Cerebellar nuclear complex (tissue), 1 donor: ENCODE results near the gene KMT2C.
"Not testable (repeated sequence)": the region's sequence is repeated elsewhere in the genome, so short reads cannot be mapped to it uniquely, and the experiment has no call there.

ENCODE experiments used
- DNase-seq, 2 experiments: peaks; one replicate each; lab custom pipeline; 2025; lab: John Stamatoyannopoulos, UW

Gene KMT2C

DNA sequence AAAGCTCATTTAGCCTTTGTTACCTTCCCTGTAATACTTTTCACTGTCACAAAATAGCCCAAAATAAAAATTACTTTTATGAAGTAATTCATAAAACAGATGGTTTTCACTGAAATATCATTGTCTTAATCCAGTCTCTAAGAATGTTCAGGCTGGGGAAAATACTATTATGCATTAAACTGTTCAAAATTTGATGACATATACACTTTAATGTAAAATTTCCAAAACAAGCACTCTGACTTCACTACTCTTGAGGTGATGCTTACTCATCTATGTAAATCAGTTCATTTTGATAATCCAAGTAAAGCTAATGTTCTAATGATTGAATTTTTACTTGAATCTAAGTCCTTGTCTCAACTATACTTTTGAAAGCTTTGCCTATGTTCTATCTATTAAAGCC, 127.9 kb downstream of the KMT2C start:
- DNase-seq, result no peak

DNA sequence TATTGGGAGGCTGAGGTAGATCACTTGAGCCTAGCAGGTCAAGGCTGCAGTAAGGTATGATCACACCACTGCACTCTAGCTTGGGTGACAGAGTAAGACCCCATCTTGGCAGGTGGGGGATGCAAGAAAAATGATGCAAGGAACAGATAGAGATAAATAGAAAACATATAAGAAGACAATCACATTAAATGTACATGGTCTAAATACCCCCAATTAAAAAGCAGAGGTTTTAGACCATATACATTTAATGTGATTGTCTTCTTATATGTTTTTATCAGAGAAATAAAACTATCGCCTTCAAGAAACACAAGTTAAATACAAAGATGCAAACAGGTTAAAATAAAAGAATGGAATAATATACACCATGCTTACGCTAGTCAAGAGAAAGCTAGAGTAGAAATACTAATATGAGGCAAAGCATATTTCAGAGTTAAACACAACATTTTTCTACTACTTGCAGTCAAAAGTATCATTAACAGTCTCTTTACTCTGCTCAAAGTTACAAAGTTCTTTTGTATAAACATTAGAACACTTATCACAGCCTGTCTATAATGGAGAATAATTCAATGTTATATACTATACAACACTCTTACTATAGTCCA, 136.2 kb downstream of the KMT2C start:
- not testable (repeated sequence) for DNase-seq

DNA sequence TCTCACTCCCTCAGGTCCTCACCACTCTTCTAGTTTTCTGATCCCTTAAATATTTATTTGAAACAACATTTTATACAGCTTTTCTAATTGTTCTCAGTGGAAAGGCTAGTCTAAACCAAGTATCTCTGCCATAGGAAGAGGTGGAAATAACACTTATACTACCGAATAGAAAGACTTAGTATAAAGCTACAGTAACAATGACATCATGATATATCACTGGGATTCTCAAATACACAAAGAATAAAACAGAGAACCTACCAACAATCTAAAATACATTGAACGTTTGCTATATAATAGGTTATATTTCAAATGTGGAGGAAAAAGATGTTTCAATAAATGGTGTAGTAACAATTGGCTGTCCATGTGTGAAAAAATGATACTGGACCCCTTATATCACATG, 142.9 kb downstream of the KMT2C start:
- no peak for DNase-seq

DNA sequence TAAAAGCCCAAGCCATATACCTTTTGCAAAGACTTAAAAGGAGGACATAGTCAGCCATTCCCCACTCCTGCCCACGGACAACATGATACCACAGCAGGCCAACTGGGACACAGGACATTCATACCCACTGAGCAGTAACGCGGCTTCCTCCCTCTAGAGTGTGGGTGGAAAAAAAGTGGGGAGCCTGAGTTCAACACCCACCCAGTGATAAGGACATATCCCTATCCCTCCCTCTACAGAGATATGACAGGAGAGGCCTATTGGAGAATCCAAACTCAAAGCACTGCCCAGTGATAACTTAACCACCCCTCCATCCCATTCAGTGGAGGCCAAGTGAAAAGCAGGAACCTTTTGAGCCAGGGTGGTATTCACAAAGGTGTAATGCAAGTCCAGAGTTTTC, 148.8 kb downstream of the KMT2C start:
- not testable (repeated sequence) for DNase-seq

DNA sequence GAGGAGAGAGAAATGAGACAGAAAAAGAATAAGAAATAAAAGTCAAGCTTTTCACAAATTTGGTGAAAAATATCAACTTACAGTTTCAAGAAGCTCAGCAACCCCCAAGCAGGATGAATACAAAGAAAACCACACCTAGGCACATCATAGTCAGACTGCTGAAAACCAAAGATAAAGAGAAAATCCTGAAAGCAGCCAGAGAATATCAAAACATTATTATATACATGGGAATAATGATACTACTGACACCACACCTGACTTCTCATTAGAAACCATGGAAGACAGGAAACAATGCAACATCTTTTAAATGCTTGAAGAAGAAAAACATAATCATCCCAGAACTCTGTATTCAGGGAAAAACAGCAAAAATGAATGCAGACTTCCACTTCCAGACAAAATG, 149.6 kb downstream of the KMT2C start:
- DNase-seq, result not testable (repeated sequence)

DNA sequence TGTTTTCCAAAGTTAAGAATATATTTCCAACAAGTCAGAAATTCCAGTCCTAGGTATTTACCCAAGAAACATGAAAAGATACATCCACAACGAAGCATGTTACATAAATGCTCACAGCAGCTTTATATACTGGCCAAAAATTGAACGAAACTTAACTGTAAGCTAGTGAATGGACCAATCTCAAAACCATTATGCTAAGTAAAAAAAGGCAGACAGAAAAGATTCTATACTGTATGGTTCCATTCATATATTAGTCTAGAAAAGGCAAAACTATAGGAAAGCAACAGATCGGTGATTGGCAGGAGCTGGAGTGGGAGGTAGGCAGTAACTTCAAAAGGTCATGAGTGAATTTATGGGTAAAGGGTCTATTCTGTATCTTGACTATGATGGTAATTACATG, 150.8 kb downstream of the KMT2C start:
- DNase-seq, result not testable (repeated sequence)

DNA sequence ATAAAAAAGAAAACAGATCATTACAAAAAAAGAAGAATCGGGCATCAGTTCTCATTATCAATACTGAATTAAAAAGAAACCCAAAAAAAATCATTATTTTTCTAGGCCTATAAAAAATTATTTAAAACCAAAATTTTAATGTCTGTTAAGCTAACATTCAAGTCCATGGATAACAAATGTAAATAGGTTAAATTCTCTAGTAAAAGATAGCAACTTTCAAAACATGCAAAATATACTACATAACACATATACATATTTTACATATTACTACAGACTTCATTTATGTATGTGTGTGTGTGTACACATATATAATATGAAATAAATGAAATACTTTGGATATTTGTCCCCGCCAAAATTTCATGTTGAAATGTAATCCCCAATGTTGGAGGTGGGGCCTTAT, 158.1 kb downstream of the KMT2C start:
- DNase-seq, result not testable (repeated sequence)

DNA sequence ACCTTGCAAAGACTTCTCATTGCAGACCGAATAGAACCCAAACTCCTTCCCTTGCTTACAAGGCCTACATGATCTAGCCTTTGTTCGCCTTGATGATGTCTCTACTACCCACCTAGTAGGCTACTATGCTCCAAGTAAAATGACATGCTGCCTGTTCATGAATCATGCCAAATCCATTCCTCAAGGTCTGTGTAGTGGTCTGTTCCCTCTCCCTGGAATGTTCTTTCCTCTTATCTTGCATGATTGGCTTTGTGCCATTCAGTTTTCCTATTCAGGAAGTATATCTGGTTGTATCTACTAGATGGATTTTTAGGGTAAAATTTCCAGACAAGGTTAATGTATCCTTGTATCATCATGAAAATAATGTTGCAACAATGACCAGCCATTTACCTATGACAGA, 165.4 kb downstream of the KMT2C start:
- DNase-seq, result not testable (repeated sequence)

DNA sequence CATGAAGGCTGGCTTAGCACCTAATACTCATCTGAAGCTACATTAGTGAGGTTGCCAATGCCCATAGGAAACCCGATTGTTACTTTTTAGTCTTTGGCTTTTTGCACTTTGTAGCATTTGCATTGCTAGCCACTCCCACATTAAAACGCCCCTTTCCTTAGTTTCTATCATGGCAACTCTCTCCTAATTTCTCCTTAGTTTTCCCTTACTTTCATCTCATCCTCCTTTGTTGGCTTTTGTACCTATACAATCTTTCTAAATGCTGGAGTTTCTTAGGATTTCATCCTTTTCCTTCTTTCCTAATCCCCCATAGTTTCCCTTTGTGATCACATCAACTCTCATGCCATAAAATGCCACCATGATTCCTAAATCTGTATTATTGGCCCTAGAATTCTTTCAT, 168.9 kb downstream of the KMT2C start:
- DNase-seq, result not testable (repeated sequence)

DNA sequence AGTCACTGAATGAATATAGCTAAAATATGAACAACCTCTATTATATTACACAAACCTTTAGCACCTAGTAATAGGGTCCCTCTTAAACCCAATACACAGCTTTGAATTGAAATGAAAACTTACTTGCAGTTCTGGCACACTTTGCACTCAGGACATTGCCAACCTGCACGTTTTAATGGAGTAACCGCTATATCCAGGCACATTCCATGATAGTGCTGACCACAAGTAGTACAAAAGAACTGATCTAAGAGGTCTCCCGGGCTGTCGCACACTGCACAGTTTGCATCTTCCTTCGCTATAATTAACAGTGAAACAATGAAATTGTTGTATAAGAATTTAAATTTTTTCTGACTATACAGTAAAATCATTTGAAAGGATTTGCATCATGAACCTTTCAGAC, 170.9 kb downstream of the KMT2C start:
- not testable (repeated sequence) for DNase-seq

DNA sequence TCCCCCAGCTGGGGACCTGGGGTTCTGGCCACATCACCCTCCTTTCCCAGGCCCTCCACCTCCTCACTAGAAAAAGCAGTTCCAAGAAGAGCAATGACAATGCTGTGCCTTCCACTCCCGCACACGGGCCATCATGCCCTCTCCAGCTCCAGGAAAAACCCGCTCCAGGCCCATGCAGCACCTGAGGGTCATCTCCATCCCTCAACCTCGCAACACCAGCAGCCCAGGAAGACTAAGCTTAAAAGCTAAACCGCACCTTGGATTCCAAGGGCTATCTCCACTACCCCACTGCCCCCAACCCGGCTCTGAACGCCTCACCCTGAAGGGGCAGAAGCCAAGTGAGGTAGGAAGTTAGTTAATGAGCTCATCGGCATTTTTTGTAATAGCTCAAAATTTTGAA, 173.7 kb downstream of the KMT2C start:
- DNase-seq, result not testable (repeated sequence)

DNA sequence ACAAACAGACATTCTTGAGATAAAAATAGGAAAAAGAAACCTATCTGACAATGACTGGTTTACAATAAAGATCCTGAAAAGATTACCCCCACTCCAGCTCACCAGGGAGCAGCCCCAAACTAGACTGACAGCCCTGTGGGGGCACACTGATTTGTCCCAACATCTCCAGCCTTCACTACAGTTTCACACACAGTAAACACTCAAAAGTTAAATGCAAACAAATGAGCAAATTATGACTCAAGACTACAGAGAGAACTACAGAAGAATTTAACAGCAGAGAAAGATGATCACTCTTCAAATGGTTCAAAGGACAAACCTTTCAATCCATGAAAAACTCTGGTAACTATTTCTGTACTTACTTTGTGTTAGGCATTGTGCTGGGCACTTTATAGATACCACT, 176.2 kb downstream of the KMT2C start:
- not testable (repeated sequence) for DNase-seq

DNA sequence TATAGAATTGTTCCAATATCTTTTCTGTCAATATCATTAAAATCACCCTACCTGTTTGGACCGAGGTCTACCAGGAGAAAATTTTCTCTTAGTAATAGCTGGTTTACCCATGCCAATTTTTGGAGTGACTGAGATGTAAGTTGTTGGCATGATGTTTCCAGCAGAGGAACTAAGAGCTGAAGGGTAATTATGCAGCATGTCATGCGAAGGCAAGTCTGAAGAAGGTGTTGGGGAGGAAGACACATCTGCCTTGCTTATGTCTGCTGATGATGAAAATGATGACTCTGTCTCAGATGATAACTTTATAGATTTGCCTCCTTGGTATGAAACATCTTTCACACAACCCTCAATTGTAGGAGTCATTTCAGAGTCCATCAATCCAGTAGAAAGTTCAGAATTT, 188.0 kb downstream of the KMT2C start:
- not testable (repeated sequence) for DNase-seq

DNA sequence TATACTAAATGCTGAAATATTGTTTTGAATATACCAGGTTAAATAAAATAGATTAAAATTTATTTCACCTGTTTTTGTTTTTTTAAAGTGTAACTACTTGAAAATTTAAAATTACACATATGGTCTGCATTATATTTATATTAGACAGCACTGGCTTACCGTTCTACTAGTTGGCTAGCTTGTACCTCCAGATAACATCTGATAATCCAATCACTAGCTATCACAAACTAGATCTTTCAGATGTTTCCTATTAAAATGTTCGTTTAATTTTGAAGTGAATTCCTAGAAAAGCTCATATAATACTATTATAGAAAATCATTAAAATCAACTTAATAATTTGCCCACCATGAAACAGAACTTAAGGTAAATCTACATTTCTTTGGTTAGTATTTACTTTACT, 190.4 kb downstream of the KMT2C start:
- not testable (repeated sequence) for DNase-seq

DNA sequence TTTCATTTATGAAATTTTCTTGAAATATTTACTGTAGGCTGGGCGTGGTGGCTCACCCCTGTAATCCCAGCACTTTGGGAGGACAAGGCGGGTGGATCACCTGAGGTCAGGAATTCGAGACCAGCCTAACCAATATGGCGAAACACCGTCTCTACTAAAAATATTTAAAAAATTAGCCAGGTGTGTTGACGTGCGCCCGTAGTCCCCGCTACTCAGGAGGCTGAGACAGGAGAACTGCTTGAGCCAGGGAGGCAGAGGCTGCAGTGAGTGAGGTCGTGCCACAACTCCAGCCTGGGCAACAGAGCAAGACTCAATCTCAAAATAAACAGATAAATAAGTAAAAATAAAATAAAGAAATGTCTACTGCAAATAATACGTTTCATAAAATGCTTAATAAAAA, 192.3 kb downstream of the KMT2C start:
- not testable (repeated sequence) for DNase-seq

DNA sequence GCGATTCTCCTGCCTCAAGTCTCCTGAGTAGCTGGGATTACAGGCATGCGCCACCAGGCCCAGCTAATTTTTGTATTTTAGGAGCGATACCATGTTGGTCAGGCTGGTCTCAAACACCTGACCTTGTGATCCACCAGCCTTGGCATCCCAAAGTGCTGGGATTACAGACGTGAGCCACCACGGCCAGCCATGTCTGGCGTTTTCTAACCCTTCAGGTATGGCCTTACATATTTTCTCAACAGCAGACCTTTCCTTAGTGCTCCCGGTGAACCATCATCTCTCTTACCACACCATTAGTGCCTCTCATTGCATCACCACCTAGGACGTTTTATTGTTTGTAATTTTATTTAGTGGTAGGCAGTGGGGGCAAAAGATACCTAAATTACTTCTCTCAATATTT, 194.5 kb downstream of the KMT2C start:
- DNase-seq, result not testable (repeated sequence)

DNA sequence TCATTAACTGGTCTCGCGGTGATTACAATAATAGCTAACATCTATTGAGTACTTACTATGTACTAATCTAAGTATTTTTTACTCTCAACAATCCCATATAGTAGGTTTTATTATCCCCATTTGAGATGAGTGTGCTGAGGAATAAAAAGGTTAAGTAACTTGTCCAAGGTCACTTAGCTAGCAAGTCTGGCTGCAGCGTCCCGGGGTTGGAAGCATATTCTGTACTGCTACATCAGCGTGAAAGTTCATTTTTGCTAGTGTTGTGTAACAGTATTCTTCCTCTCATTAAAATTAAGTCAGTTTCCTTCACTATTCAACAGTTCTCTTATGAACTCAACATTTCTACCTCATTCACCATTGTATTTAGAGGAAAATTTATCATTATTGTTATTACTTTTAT, 199.5 kb downstream of the KMT2C start:
- DNase-seq, result not testable (repeated sequence)

DNA sequence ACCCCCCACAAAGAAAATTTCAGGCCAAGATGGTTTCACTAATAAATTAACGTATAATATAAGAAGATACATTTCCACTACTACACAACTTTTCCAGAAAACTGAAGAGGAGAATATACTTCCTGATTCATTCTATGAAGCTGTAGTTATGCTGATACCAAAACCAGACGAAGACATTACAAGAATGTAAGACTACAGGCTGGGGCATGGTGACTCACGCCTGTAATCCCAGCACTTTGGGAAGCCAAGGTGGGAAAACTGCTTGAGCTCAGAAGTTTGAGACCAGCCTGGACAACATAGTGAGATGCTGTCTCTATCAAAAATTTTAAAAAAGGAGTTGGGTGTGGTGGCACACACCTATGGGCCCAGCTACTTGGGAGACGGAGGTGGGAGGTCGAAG, 201.4 kb downstream of the KMT2C start:
- DNase-seq, result not testable (repeated sequence)

DNA sequence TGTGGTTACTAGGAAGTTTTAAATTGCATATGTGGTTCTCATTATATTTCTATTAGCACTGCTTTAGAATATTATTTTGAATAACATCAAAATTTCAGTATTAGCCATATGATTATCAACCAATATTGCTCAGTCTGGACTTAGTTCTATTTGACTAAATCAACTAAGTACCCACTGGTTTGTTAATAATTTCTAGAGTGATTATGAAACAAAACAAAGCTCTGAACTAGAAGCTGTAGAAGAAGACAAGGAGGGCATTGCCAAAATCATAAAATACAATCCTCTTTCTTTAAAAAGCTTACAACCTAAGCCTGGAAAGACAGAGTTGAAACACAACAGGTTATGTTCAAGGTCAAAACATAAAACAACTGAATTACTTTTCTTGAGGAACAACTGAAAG, 204.7 kb downstream of the KMT2C start:
- no peak for DNase-seq

DNA sequence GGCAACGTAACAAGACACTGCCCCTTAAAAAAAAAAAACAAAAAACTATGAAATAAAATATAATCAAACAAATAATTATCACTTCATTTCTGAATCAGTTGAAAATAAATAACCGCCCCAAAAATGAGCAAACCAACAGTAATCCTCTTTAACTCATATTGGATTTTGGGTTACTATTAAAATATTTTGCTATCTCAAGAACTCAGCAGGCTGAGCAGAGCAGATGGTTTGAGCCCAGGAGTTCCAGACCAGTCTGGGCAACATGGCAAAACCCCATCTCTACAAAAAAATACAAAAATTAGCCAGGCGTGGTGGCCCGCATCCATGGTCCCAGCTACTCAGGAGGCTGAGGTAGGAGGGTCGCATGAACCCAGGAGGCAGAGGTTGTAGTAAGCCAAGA, 216.2 kb downstream of the KMT2C start:
- peak in 1 of 2 experiments; percentile 16 for DNase-seq

DNA sequence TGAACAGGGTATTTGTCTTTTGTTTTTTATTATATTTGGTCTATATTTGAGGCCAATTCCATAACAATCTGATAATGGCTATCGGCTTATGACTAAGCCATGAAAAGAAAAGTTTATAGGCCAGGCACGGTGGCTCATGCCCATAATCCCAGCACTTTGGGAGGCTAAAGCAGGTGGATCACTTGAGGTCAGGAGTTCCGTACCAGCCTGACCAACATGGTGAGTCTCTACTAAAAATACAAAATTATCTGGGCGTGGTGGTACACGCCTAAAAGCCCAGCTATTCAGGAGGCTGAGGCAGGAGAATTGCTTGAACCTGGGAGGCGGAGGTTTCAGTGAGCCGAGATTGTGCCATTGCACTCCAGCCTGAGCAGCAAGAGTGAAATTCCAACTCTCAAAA, 227.0 kb downstream of the KMT2C start:
- not testable (repeated sequence) for DNase-seq

DNA sequence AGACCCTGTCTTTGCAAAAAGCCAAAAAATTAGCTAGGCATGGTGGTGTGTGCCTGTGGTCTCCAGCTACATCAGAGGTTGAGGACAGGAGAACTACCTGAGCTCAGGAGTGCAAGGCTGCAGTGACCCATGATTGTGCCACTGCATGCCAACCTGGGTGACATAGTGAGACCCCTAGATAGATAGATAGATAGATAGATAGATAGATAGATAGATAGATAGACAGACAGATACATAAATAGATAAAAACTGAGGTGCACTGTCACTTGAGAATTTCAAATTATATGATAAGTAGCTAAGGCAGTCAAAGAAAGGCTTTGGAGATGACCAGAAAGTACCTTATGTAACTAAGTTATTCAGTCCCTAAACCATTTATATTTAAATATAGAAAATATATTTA, 231.4 kb downstream of the KMT2C start:
- DNase-seq, result not testable (repeated sequence)

DNA sequence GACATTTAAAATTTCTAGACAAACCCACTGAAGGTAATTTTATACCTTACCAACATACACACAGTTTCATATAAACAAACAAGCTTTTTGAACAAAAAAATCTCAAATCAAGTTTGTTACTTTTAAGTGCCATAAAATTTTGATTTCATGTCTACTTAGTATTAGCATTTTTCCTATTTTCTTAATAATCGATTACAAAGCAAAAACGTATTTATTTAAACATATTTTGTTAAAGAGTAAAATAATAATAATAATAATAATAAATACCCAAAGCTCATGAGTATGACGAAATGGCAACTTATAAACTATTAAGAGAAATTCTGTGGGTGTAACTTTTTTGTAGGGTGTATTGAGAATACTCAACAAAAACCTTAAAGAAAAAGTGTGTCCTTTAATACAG, 232.7 kb downstream of the KMT2C start:
- DNase-seq, result no peak

DNA sequence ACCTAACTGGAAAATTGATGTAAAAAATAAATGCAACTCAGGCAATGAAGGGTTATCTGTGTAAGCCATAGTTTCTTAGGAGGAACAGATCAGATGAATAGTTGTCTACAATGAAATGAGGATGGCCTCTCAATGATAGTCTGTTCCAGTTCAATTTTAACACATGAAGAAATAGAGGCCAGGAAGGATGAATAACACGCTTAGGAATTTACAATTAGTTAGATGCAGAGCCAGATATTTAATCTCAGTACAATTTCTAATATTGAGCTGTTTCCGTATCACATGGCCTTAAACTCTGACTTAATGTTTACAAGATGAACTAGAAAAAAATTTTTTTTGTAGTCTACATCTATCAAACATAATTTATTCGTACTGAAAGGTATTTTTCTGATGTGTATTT, 233.7 kb downstream of the KMT2C start:
- no peak for DNase-seq
